ENCODE measurements around the gene PLB1.

The PLB1 gene, protein sequence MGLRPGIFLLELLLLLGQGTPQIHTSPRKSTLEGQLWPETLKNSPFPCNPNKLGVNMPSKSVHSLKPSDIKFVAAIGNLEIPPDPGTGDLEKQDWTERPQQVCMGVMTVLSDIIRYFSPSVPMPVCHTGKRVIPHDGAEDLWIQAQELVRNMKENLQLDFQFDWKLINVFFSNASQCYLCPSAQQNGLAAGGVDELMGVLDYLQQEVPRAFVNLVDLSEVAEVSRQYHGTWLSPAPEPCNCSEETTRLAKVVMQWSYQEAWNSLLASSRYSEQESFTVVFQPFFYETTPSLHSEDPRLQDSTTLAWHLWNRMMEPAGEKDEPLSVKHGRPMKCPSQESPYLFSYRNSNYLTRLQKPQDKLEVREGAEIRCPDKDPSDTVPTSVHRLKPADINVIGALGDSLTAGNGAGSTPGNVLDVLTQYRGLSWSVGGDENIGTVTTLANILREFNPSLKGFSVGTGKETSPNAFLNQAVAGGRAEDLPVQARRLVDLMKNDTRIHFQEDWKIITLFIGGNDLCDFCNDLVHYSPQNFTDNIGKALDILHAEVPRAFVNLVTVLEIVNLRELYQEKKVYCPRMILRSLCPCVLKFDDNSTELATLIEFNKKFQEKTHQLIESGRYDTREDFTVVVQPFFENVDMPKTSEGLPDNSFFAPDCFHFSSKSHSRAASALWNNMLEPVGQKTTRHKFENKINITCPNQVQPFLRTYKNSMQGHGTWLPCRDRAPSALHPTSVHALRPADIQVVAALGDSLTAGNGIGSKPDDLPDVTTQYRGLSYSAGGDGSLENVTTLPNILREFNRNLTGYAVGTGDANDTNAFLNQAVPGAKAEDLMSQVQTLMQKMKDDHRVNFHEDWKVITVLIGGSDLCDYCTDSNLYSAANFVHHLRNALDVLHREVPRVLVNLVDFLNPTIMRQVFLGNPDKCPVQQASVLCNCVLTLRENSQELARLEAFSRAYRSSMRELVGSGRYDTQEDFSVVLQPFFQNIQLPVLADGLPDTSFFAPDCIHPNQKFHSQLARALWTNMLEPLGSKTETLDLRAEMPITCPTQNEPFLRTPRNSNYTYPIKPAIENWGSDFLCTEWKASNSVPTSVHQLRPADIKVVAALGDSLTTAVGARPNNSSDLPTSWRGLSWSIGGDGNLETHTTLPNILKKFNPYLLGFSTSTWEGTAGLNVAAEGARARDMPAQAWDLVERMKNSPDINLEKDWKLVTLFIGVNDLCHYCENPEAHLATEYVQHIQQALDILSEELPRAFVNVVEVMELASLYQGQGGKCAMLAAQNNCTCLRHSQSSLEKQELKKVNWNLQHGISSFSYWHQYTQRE (N-terminal part only)

GRCh38 chr2:28495551-28496250 is at the start of gene PLB1:
Gene PLB1 (plus strand): TSS chr2:28496060. CDS start chr2:28496115, 55 bp downstream.
- no peak for DNase-seq

DNA sequence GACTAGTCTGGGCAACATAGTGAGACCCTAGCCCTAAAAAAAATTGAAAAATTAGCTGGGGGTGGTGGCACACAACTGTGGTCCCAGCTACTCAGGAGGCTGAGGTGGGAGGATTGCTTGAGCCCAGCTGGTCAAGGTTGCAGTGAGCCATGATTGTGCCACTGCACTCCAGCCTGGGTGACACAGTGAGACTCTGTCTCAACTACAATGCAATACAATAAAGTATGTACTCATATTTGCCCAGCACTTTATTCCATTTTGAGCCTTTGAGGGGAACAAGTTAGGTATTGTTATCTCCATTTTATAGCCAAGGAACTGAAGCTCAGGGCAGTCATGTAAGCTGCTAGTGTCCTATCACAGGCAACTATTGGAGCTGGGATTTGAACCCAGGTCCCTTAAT is 49.3 kb upstream of the PLB1 start:
- DNase-seq, result no peak

- no peak for DNase-seq
Measured at GRCh38 chr2:28447086-28447485, 48.8 kb upstream of the PLB1 start.

- no peak for DNase-seq
Measured at GRCh38 chr2:28447943-28448792, 47.7 kb upstream of the PLB1 start.

DNA sequence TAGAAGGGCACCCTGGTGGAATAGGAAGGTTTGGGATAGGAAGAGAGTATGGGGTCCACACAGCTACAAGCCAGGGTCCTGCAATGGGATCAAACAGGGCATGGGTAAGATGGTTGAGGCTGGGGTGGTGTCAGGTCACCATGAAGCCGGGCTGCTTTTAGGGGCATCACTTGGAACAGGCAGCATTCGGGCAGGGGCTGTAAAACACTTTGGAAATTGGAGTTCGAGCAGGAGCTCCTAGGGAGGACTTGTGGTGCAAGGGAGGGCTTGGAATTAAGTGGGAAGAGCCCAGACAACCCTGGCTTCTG is 47.1 kb upstream of the PLB1 start:
- no peak for DNase-seq

GRCh38 chr2:28449126-28449487 is 46.8 kb upstream of the PLB1 start:
- DNase-seq, result no peak

- DNase-seq, result no peak
Measured at GRCh38 chr2:28449488-28450395, 46.1 kb upstream of the PLB1 start.

DNA sequence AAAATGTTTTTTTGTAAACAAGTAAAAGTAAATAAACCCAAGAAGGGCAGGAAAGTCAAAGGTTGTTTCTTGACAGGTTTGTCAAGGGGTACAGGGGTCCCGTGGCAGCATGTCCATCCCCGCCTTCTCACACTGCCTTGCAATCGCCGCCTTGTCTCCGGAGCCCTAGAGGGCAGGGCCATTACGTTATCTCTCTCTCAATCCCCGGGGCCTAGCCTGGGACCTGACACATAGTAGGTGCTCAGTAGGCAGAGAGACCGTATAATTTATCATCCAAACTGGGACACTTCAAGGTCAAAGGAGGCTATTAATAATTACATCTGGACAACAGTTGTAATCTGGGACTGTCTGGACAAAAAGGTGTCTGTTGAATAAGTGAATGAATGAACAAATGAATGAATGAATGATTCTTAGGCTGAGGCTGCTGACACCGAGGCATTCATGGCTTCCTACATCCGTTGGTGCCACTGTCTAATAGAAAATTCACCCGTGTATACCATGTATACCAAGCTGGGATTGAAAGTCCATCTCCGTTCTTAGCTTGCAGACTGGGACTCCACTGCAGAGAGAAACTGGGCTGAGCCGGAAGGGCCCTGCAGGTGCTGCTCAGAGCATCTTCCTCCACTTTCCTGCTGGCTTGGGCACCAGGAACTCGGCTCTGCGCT is 44.8 kb upstream of the PLB1 start:
- no peak for DNase-seq

DNA sequence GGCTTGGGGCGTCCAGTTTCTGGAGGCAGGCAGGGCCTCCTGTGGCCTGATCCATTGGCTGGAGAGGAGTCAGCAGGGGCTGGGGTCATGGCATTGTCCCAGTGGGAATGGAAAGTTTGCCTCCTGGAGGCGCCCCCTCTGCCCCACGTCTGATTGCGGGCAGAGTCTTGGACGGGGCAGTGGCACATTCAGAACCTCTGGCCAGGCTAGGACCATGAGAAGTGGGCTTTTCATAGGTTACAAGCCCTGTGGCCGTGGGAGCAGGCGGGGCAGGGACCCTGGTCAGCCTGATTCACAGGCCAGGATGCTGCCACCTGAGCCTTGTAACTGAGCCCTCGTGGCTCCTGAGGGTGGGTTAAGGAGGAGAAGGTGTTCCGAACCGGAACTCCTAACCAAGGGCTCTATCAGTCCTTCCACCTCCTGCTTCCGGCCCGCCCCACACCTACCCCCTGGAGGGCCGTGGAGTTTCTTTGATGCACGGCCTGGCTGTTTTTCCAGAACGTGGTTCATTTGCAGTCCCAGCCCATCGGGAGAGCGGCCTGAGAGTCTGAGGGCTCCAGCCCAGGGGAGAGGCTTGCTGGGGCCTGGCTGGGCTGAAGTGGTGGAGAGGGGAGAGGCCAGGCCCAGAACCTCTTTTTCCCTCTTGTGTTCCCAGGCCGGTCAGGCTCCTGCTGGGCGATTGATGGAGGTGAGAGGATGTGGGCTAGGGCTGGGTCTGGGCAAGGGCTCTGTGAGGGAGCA is 43.9 kb upstream of the PLB1 start:
- DNase-seq, result no peak

DNA sequence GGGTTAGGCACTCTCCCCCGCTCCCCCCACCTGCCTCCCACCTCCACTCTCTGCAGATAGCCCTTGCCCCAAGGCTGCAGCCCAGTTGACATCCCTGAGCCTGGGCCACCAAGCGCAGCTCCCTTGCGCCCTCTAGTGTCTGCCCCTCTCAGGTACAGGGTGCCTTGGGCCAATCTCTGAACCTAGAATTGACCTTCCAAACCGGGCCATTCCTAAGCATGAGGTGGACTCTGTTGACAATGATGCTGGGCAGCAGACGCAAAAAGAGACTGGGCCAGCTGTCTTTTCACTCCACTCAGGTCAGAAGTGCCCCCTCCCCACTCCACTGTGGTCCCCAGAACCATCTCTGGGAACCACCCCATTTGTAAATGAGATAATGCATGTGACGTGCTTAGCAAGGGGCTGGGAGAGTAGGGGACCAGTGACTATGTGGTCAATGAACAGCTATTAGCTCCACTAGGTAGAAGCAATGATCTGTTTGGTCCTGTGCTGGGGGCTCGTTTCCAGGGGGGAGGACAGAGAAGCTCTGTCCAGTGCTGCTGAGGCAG is 43.3 kb upstream of the PLB1 start:
- peak; percentile 65 for DNase-seq

DNA sequence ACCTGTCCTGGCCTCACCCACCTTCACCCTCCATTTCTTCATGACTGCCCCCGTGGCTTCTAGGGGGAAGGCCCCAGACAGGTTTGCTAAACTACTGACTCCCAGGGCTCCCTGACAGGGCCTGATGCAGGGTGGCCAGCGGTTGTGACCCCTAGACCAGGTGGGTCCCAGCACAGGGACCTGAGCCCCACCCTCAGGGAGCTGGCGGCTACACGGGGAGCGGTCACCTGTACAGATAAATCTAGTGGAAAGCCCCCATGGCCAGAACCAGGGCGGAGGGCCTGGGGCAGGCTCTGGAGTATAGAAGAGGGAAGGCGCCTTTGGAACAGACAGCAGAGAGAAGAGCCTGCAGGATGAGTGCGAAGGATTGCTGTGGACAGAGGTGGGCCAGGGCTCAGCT is 42.5 kb upstream of the PLB1 start:
- no peak for DNase-seq

DNA sequence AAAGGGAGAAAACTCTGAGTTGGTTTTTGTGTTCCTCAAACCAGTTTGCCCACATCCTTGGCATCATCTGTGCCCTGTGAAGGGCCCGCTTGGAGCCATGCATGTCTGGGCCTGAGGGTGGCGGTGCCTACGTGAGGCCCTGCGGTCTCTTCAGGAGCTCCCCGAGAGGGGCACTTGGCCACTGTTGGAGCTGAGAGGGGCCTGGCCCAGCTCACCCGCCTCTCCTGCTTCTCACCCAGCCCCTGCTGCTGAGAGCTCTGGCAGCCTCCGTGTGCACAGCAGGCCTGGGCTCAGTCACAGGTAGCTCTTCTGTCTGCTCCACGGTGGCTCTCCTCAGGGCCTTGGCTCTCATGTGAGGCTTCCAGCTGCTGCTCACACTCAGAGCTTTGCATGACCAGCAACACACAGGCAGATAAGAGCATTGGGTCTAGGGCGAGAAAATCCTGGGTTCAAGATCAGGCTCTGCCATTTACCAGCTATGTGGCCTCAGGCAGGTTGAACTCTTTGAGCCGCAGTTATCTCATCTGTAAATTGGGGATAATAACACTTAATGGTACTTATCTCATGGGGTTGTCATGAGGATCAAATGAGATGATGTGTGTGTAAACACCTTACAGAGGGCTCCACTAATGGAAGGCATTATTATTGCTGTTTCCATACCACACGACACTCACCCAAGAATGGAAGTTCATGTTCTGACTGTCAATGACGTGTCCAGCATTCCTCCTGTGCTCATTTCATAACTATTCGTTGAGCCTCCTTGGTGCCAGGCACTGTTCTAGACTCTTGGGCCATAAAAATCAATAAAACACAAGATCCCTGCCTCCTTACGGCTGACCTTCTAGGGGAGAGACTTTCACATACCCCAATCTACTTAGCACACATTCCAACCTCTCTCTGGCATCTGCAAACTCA is 41.6 kb upstream of the PLB1 start:
- no peak for DNase-seq

GRCh38 chr2:28457237-28457636 is 38.6 kb upstream of the PLB1 start:
- DNase-seq, result no peak

DNA sequence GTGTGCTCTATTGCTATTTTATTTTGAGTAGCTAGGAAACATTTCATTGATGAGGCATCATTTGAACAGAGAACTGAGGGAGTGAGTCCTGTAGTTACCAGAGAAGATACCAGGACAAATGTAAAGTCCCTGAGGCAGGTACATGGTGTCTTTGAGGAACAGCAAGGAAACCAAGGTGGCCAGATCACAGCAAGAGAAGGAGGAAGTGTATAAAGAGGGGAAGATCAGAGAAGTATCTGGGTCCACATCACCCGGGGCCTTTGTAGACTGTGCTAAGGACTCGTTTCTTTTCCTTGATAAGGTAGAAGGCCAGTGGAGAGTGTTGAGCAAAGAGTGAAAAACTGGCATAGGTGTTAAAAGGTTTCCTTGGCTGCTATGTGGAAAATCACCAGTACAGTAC is 34.8 kb upstream of the PLB1 start:
- DNase-seq, result no peak

DNA sequence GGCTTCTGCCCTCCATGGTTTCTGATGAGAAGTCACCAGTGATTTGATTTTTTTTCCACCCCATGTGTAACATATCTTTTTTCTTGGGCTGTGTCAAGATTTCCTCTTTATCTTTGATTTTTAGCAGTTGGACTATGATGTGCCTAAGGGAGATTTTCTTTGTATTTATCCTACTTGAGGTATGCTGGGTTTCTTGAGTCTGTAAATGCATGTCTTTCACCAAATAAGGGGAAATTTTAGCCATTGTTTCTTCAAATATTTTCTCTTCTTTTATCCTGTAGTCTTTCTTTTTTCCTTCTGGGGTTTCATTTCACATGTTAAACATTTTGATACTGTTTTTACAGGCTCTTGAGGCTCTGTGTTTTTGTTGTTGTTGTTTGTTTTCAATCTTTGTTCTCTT is 33.7 kb upstream of the PLB1 start:
- DNase-seq, result no peak

DNA sequence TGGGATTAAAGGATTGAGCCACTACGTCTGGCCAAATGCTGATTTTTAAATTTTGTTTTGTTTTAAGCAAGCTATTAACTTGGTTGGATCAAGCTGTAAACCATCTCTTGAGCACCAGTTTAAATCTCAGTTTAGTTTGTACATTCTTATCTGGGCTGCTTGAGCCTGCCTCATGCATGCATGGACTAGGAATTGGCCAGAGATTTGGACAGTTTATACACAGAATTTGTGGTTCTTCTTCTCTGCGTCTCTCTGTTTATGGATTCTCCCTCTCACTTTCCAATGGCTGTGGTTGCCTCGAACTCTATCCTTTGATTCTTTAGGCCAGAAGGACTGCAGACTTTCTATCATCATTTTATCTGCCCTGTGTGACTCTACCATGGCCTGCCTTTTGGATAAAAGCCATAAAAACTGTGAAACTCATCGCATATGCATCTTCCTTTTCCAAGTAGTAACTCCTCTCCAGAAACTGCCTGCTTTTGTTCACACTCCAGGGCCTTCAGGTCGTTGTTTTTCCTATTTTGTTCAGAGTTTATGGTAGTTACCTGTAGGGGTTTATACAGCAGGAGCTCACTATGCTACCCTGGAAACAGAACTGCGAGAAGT is 32.5 kb upstream of the PLB1 start:
- no peak for DNase-seq

GRCh38 chr2:28463893-28464292 is 32.0 kb upstream of the PLB1 start:
- no peak for DNase-seq
